Psoas muscle (tissue), 8 donors: ENCODE measurements around the gene SERPINI1. TPM values are rescaled to one million over a fixed set of nuclear protein-coding genes. Genes with fewer than 3 reads are reported as not detected.

ENCODE experiments used
- ATAC-seq, 4 donors: fragments of 200-7000 bp; cut with Tn5 transposase; one replicate each; pipeline ENCODE4 v1.9.1; 2020; ENCODE audit warnings: moderate library complexity in 3 of 4, mild to moderate bottlenecking in 2 of 4
- DNase-seq, 2 donors: peaks; one replicate each; pipeline ENCODE4 v3.0.0-alpha.2; 2020
- H3K27ac ChIP-seq: fragments of 200-600 bp; one replicate; pipeline ENCODE4 v1.8.0; 2022
- H3K27me3 ChIP-seq, 3 donors: fragments of 200-600 bp in 1 of 3; one replicate each; pipeline versions ENCODE4 v1.6.1 to v1.8.0; 2013 to 2022; ENCODE audit warnings: low read length in 2 of 3, mild to moderate bottlenecking in 2 of 3, moderate library complexity in 1 of 3; ENCODE audit not compliant: insufficient read depth in 3 of 3
- H3K36me3 ChIP-seq, 2 donors: fragments of 200-600 bp in 1 of 2; one replicate each; pipeline versions ENCODE4 v1.6.1 to v1.8.0; 2013 to 2022; ENCODE audit warnings: low read depth in 1 of 2, mild to moderate bottlenecking in 1 of 2, moderate library complexity in 1 of 2; ENCODE audit not compliant: insufficient read depth in 1 of 2
- H3K4me1 ChIP-seq: fragments of 200-600 bp; one replicate; pipeline ENCODE4 v1.8.0; 2022
- H3K4me3 ChIP-seq: fragments of 200-600 bp; one replicate; pipeline ENCODE4 v1.8.0; 2022; ENCODE audit warnings: mild to moderate bottlenecking
- H3K9me3 ChIP-seq: fragments of 200-600 bp; one replicate; pipeline ENCODE4 v1.8.0; 2022
- WGBS, 3 donors: extraction: QIAGEN DNeasy Blood & Tissue Kit; methylation state at CpG; one replicate each; pipeline versions ENCODE4 v1.1.6 to v1.1.7; 2013; 5-methylcytosine and 5-hydroxymethylcytosine counted together
- intact Hi-C, 2 donors: fragments of 100-400 bp; cut with DNase I; formaldehyde crosslinking; loops; one replicate each; pipeline versions ENCODE4 v1.11.0 to v1.14.2; 2022
- polyA plus RNA-seq, 3 donors: library from polyadenylated mRNA; stranded (reverse); fragments of 200-250 nt; gene quantifications; one replicate each; pipeline ENCODE4 v1.2.3, GENCODE V29; 2013
- total RNA-seq, 4 donors: library from RNA; stranded (reverse); fragmentation: NEBNext Ultra II Directional in 2 of 4; extraction: Animal tissue kit (Norgen Biotek cat#: 25700) in 2 of 4; gene quantifications; one replicate each; pipeline versions ENCODE4 v1.2.1 to v1.2.4, GENCODE V29; 2021 to 2023
- TF ChIP-seq, protein P1 (sequence below): fragments of 200-600 bp; IDR thresholded peaks from one replicate; pipeline ENCODE4 v1.8.0; 2022; ENCODE audit warnings: antibody characterized with exemption
- donor health status: healthy with polysubstance abuse.
- donor health status: DM: no; HTN: no; CAD: no; lungs with moderate emphysema.
- donor health status: Bipolar disorder and iron deficiency.
- donor health status: healthy.
- donor health status: DM: yes; HTN: yes; CAD: no.
- donor health status: DM: no; HTN: no; CAD: no.
- donor health status: DM: no; HTN: no; CAD: no.
- donor health status: DM: yes; HTN: yes; CAD: no.

SERPINI1 gene
- total and polyA plus RNA-seq, 7 donors = 1.8 to 5.0 (median 3.4) TPM

DNA sequence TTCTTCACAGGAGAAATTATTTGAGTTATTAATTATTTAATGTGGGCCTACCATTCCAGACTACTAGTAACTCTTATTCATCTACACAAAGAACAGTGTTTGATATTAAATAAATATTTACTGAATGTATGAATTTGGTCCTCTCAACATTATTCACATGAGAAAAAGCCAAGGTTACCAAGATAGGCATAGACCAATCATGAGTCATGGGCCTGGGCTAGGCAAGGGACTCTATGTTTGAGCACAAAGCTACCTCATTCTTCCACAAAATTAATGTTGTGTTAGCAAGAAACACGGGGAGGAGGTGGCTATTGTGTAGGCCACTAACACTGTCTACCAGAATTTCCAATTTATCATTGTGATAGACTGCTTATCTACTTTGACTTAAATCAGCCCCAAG lies 115.7 kb downstream of the SERPINI1 start:
- Histone ChIP-seq H3K27ac (no peak overlapping the region), H3K36me3 (no peaks in the 10 kb centered on the region), H3K4me3 (no peak overlapping the region), H3K9me3 (no peaks in the 10 kb centered on the region), H3K27me3 (no peaks in the 10 kb centered on the region), H3K4me1 (no peaks in the 10 kb centered on the region)
- DNase-seq (no peak), ATAC-seq (no peak)
- intact Hi-C loops = no loop called here
- TF ChIP-seq, protein P1, sequence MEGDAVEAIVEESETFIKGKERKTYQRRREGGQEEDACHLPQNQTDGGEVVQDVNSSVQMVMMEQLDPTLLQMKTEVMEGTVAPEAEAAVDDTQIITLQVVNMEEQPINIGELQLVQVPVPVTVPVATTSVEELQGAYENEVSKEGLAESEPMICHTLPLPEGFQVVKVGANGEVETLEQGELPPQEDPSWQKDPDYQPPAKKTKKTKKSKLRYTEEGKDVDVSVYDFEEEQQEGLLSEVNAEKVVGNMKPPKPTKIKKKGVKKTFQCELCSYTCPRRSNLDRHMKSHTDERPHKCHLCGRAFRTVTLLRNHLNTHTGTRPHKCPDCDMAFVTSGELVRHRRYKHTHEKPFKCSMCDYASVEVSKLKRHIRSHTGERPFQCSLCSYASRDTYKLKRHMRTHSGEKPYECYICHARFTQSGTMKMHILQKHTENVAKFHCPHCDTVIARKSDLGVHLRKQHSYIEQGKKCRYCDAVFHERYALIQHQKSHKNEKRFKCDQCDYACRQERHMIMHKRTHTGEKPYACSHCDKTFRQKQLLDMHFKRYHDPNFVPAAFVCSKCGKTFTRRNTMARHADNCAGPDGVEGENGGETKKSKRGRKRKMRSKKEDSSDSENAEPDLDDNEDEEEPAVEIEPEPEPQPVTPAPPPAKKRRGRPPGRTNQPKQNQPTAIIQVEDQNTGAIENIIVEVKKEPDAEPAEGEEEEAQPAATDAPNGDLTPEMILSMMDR = no peak
- WGBS, 3 donors = 55 to 82% (median 58%) methylated on average over 1 of the region's 1 CpG

DNA sequence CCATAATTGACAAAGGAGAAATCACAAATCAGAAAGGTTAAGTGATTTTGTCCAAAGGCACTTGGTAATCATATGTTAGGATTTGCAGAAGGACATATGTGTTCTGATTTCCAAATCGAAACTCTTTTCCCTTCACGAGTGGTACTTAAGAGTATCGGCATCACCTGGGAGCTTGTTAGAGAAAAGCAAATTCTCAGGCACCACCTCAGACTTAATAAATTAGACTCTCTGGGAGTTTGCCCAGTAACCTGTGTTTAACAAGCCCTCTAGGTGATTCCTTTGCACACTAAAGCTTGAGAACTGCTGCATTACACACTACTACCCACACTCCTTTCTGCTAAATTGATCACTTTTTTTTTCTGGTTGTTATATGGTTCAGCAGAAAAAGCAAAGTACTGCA lies 116.2 kb downstream of the SERPINI1 start:
- Histone ChIP-seq H3K36me3 (no peaks in the 10 kb centered on the region), H3K4me3 (no peak overlapping the region), H3K4me1 (no peaks in the 10 kb centered on the region), H3K27ac (no peak overlapping the region), H3K27me3 (no peaks in the 10 kb centered on the region), H3K9me3 (no peaks in the 10 kb centered on the region)
- ATAC-seq (no peak), DNase-seq (no peak)
- TF ChIP-seq, protein P1 = no peak
- intact Hi-C loops = no loop called here
- WGBS, 3 donors = 91 to 94% (median 92%) methylated on average over 3 of the region's 3 CpGs

DNA sequence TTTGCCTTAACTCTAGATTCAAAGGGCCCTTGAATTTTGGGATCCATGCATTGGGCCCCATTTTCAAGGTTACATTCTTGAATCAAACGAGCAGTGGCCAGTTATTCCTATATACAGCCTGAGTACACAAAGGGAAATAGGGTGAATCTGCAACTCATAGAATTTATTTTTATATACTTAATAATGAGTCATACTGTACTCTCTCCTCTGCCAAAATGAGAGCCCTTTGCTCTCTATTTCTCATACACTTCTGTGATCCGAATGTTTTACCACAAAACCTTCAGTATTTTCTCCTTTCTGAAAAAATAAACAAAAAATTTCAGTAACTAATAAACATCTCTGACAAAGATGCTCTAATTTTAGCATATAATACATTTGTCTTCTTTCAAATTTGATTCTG lies 116.7 kb downstream of the SERPINI1 start:
- DNase-seq (no peak), ATAC-seq (no peak)
- TF ChIP-seq, protein P1 = no peak
- Histone ChIP-seq H3K9me3 (no peaks in the 10 kb centered on the region), H3K4me3 (no peak overlapping the region), H3K27ac (no peak overlapping the region), H3K36me3 (no peaks in the 10 kb centered on the region), H3K27me3 (no peaks in the 10 kb centered on the region), H3K4me1 (no peaks in the 10 kb centered on the region)
- 60 to 75% (median 71%) methylated on average over 2 of the region's 2 CpGs for WGBS, 3 donors
- intact Hi-C loops = no loop called here

DNA sequence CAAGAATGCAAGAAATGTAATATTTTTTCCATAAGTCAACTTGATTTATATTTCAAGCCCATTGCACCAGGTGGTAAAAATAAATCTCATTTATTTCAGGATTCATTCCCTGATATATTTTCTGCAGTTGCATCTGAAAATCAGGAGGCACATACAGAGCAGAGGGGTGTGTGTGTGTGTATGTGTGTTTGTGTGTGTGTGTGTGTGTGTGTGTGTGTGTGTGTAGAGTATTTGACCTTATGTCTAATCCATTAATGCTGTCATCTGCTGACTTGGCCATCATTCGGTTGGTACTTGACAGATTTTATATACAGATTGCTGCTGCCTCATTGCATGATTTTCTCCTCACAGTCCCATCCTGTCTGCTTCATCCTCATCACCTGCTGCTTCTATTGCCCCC lies 118.5 kb downstream of the SERPINI1 start:
- DNase-seq (no peak), ATAC-seq (no peak)
- Histone ChIP-seq H3K9me3 (no peaks in the 10 kb centered on the region), H3K4me3 (no peak overlapping the region), H3K27ac (no peak overlapping the region), H3K4me1 (no peaks in the 10 kb centered on the region), H3K27me3 (no peaks in the 10 kb centered on the region), H3K36me3 (no peaks in the 10 kb centered on the region)
- TF ChIP-seq, protein P1 = no peak
- intact Hi-C loops = no loop called here
- WGBS, 3 donors = 43 to 71% (median 56%) methylated on average over 1 of the region's 1 CpG

DNA sequence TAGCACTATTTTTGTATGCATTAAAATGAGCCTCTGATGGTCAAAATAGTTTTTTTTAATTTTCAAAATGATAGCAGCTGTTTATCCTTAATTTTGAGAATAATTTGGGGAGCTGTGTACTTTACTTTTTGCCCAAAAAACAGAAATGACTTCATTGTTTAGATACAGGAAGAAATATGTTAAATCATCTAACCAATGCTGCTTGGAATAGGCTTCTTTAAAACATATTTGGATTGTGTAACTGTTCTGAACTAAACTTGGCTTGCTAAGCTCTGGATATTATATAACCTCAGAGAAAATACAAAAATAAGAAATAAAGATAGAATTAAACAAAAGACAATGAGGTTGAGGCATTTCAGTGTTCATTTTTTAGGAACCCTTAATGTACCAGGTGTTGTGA lies 119.3 kb downstream of the SERPINI1 start:
- DNase-seq (no peak), ATAC-seq (no peak)
- intact Hi-C loops = no loop called here

More for the DNA sequence above, 119.3 kb downstream of the SERPINI1 start:
- no peak overlapping the region for H3K27ac ChIP-seq
- no peaks in the 10 kb centered on the region for H3K9me3 ChIP-seq
- no peaks in the 10 kb centered on the region for H3K4me1 ChIP-seq
- H3K36me3 ChIP-seq = no peaks in the 10 kb centered on the region
- H3K27me3 ChIP-seq = no peaks in the 10 kb centered on the region
- no peak overlapping the region for H3K4me3 ChIP-seq
- TF ChIP-seq, protein P1 = no peak
